Fibroblast of the aortic adventitia (primary cell): ENCODE measurements around the gene STARD10. TPM values are rescaled to one million over a fixed set of nuclear protein-coding genes. Genes with fewer than 3 reads are reported as not detected.

Source experiments
- DNase-seq: peaks from one replicate; pipeline ENCODE4 v3.0.0-alpha.2; 2010; ENCODE audit warnings: low read depth
- H3K4me3 ChIP-seq: 2 replicates; pipeline ENCODE4 v1.5.1; 2011; ENCODE audit warnings: low read depth, mild to moderate bottlenecking, control low read depth, low read length, moderate library complexity
- CTCF ChIP-seq: IDR thresholded peaks from 2 replicates; pipeline ENCODE4 v1.5.1; 2011; ENCODE audit warnings: mild to moderate bottlenecking, low read length, control low read depth, inconsistent platforms; ENCODE audit not compliant: insufficient read depth
- total RNA-seq: library from RNA; depleted of rRNA; stranded (reverse); fragments of >200 nt; gene quantifications from 2 replicates; pipeline ENCODE4 v1.2.3, GENCODE V29; 2012; ENCODE audit warnings: low replicate concordance

STARD10 gene
- total RNA-seq, 1 donor: 21.4 TPM

- DNase-seq: no peak
- H3K4me3 ChIP-seq: no peak overlapping the region
- TF ChIP-seq CTCF: no peak
Measured at GRCh38 chr11:72716290-72716689, 77.6 kb downstream of the STARD10 start.

GRCh38 chr11:72712841-72713240, 81.0 kb downstream of the STARD10 start:
- no peak for TF ChIP-seq CTCF
- no peak for DNase-seq
- H3K4me3 ChIP-seq: no peak overlapping the region

- no peak for DNase-seq
- H3K4me3 ChIP-seq: no peak overlapping the region
- no peak for TF ChIP-seq CTCF
Measured at GRCh38 chr11:72712168-72712751, 81.6 kb downstream of the STARD10 start.

- DNase-seq: no peak
- TF ChIP-seq CTCF: no peak
- no peak overlapping the region for H3K4me3 ChIP-seq
Measured at GRCh38 chr11:72711141-72711540, 82.7 kb downstream of the STARD10 start.

- no peak for DNase-seq
- no peak for TF ChIP-seq CTCF
- H3K4me3 ChIP-seq: no peak overlapping the region
Measured at GRCh38 chr11:72710278-72710677, 83.6 kb downstream of the STARD10 start.

- H3K4me3 ChIP-seq: no peak overlapping the region
- DNase-seq: no peak
- no peak for TF ChIP-seq CTCF
Measured at GRCh38 chr11:72709478-72710238, 84.2 kb downstream of the STARD10 start.

GRCh38 chr11:72707032-72707431, 86.8 kb downstream of the STARD10 start:
- H3K4me3 ChIP-seq: no peak overlapping the region
- no peak for TF ChIP-seq CTCF
- no peak for DNase-seq
